Stimulated activated CD4-positive, alpha-beta T cell treated with anti-CD3 and anti-CD28 coated beads, Interleukin-2, amount 100 ng/mL, for 48 hours (primary cell): ENCODE data around the gene MYH15.

Source experiments
- DNase-seq, 2 donors: peaks; one replicate each; pipeline ENCODE4 v3.0.0-alpha.2; 2020

MYH15 gene

DNA sequence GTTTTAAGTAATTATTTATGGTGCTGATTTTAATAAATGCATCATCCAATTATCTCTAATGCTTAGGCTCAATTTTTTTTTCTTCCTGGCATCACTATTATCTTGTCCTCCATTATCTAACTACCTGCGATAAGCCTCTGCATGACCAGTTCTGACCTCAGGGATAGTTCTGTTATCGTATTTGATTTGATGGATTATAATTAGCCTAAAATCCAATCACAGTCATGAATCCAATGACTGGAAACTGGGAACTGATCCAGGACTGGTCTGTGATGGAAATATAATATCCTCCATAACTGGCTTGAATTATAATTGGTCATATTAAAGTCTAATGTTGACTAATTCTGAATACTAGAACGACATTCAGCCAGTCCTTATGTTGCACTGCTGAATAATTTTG is 1.1 kb downstream of the MYH15 start:
- DNase-seq = no peak

DNA sequence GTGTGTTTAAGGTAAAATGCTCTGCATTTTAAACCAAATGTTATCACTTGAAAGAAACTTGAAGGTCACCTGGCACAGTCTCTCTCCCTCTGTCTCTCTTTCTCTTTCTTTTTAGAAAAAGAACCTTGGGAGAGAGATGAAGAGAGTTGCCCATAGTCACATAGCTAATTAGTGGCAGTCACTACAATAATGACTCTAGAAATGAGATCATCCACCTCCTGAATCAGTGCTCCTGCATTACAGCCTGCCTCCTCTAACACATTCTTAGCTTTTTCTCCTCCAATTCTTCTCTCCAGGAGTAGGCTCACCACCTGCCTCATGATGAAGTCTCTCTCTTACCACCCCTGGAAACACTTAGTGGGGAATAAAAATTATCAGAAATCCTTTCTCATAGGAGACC is 2.5 kb downstream of the MYH15 start:
- DNase-seq = no peak

DNA sequence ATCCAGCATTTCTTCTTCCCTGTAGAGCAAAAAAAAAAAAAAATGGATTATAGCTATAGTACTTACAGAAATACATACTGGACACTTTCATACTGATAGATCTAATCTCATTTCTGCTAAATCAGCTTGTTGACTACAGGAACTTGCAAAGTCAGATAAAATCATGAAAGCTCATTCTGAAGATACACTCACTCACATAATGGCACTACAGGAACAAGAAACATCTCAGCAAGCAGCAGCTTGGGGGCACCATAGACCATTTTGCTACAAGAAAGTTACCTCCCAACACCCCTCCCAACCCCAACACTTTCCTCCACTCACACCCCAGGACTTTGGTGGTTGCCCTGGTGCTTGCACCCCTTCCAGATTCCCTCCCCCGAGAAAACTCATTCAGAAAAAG is 4.6 kb downstream of the MYH15 start:
- no peak for DNase-seq

DNA sequence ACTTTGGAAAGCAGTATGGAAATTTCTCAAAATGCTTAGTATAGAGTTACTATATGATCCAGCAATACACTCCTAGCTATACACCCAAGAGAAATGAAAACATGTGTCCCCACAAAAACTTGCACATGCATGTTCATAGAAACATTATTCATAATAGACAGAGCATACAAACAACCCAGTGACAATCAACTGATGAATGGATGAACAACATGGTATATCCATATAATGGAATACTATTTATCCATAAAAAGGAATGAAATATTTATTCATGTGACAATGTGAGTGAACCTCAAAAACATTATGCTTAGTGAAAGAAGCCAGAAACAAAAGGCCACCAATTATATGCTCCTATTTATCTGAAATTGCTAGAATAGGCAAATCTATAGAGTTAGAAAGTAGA is 6.7 kb downstream of the MYH15 start:
- no peak for DNase-seq

DNA sequence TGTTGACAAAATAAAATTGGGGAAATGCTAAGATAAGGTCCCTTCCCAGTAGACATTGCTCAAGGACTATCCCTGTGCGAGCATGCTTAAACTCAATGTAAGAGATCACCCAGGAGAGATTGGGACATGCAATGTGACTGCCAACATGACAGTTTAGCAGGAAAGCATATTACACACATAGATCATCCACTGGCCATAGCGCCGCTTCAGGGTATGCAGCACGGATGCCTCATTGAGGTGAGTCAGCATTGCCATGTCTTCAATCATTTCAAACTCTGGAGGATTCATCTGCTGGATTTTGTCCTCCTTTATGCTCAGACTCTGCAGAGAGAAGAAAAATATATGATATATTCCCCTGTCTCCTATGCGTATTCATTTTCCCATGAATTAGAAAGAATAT is 8.9 kb downstream of the MYH15 start:
- DNase-seq = no peak

DNA sequence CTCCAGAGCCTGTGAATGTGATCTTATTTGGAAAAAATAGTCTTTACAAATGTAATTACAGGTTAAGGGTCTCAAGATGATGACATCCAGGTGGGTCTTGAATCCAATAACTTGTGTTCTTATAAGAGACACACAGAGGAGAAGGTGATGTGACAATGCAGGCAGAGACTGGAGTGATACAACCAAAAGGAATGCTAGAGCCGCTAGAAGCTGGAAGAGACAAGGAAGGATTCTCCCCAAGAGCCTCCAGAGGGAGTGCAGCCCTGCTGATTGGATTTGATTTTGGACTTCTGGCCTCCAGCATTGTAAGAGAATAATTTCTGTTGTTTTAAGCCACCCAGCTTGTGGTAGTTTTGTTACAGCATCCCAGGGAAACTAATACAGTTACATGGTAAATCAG is 9.7 kb downstream of the MYH15 start:
- no peak for DNase-seq

DNA sequence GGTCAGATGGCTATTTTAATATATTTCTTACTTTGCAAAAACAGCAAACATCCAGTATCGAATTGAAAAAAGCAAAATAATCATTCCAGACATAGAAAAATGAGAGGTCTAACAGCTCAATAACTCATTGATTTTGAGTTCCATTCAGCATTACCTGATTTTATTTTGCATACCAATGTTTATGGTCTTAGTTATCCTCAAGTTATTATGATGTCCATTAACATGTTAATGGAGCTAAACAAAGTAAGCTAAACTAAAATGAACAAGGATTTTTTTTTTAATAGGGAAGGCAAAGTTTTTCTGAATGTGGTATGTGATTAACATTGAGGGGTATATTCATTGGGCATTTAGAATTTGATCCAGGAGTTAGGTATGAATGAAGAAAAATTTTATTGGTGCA is 13.1 kb downstream of the MYH15 start:
- DNase-seq = no peak

DNA sequence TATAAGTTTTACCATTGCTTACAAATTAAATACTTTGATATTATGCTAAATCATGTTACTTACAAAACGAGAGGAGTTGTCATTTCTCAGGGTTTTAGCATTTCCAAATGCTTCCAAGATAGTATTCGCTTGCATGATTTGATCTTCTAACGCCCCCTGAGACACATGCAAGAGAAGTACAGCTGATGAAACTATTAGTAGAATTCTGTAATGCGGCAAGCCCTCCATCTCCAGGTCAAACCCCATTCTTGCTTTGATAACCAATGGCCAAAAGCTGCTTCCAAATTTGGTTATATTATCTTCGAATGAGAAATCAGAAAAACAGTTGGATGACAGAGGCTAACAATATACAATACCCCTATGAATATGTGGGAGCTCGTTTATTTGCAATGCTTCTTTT is 14.7 kb downstream of the MYH15 start:
- DNase-seq = no peak

DNA sequence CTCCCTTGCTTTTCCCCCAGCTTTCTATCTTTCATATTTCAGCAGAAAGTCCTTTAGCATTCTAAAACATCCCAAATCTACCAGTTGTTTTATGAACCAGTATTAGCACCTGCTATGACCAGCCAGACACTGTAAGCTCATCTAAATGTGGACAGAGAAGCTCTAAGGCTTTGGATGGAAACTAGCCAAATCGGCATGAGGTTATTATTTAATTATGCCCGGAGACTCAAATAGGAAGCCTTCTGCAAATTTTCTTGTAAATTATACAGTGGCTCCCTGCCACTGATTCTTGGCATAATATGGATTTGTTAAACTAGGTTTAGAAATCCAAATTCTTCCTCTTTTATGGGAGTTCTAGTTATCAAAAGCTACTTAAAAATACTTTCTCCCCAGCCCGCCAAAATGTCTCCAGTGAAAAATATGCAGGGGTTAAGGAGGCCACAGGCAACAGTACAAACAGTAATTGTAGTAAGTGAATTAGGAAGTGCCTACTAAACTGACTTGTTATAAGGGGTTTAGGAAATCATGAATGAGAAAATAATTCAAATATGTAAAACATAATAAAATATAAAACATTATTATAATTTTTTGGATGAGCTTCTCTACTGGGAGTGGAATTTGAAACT is 15.4 kb downstream of the MYH15 start:
- no peak for DNase-seq

DNA sequence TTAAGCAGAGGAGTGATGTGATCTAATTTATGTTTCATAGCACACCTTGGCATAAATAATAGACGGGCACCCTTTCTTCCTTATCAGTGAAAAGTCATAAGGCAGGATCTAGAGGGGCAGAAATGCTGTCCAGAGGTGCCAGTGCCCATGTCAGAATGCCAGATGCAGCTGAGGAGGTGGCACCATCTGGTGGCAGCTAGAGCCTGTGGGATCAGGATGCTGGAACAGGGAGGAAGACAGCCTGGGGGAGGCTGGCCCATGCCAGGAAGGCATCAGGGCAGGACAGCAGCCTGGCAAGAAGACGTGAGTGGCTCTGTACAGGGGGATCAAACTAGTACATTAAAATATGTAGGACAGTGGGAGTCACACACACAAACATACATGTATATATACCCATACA is 16.5 kb downstream of the MYH15 start:
- DNase-seq = no peak

DNA sequence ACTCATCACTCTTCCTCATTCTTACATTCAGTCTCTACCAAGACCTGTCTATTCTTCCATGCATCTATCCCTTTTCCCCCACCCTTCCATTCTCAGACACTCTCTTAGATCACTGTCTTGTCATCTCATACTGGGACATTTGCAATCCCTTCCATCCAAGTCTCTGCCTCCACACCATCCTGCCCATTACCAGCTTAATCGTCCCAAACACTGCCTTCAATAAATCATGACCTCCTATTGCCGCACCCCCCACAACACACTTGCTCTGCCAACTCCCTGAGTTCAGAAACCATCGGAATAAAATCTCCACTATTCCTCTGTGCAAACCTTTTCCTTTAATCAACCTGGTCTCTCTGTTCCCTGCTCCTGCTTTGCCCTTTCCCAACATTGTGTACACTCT is 18.9 kb downstream of the MYH15 start:
- DNase-seq = no peak

DNA sequence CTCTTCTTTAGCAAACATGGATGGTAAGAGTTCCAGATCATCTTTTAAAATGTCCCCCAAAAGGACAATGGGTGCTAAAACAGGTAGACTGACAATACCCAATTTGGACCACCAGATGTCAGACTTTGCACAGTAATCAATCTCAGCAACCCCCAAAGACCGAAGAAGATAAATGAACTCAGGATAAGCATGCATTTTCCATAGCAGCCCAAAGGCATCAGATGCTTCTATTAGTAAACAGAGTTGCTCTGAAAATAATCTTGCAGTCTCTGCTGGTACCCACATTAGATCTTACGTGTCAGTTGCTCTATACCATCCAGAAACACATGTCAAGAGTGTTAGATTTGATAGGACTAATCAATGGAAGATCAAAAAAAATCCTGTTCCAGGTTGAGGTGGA is 20.6 kb downstream of the MYH15 start:
- peak; percentile 17 to 26 for DNase-seq

DNA sequence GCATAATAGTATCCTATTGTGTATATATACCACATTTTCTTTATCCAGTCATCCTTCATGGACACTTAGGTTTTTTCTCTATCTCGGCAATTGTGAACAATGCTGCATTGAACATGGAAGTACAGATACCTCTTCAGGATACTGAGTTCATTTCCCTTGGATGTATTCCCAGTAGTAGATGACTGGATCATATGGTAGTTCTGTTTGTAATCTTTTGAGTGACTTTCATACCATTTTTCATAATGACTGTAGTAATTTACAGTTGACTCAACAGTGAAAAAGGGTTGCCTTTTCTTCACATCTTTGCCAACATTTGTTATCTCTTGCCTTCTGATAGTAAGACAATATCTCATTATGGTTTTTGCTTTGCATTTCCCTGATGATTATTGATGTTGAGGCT is 21.8 kb downstream of the MYH15 start:
- DNase-seq = no peak

DNA sequence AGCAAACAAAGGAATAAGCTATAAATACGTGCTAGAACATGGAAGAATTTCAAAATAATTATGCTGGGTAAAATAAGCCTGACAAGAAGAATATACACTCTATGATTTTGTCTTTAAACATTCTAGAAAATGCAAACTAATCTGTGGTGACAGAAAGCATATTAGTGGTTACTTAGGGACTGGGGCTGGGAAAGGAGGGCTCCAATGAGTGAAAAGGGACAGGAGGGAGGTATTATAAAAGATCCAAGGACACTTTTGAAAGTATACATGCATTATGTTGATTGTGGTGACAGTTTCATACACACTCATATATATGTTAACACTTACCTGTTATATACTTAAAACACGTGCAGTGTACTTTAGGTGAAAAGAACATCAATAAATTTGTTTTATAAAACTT is 23.0 kb downstream of the MYH15 start:
- DNase-seq = no peak

DNA sequence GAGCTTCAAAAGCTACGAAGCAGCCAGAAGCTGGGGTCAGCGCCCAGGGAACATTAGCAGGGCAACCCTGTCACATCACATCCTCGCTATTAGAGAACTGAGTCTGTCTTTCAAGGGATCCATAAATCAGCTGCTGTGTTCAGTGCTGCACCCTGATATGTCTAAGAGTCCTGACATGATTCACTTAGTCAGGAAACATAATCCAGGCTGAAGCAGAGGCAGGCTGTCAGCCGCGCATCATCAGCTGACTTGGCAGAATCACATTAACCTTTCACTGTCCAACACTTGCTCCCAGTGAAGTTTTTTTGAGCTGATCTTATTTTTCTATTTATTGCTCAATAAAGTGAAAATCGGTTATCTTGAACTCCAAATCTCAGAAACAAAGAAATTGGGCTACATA is 23.5 kb downstream of the MYH15 start:
- DNase-seq = no peak

DNA sequence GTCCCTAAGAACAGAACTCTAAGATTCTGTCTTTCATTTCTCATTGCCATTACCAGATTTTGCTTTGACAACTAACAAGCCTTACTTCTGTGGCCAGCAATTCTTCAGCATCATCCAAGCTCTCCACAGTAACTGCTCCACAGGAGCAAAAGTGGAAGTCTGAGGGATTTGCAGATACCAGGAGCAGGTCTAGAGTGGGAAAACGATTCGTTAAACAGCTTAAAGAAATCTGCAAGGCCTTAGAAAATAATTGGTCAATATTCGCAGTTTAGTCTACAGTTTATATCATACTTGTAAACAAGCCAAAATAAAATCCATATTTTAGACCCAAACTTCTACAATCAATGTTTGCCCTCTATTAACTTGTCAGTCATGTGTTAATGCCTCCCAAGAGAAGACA is 24.1 kb downstream of the MYH15 start:
- DNase-seq = no peak

DNA sequence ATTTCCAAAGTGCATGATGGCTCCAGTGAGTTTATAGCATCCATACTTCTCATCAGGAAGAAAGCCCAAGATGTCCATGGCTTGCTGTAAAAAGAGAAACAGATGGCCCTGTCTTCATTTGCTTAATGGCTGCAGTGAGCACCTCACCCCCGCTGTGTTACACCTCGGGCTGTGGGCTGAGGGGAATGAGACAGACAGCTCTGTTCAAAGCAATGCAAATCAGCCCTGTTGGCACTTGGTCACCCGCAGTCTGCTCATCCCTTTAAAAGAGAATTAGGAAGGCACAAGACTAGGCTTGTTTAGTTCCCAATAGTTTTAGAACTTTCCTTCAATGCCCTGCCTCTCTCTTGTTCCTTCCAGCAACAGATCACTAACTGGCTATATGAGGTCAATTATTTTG is 25.2 kb downstream of the MYH15 start:
- no peak for DNase-seq

DNA sequence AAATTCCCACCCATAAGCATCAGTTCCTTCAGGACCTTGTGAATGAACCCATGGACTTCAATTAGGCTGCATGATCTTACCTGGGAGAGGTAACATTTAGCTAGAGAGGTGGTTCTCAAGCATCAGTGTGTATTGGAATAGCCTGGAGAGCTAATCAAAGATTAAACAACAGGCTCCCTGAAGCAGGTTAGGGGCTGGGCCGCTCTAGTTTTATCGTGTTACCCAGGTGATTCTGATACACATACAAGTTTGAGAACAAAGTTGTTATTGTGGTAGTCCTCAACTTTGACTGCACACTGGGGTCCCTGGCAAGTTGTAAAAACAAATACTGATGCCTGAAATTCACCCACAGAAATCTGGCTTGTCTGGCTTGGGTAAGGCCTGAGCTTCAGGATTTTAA is 31.2 kb downstream of the MYH15 start:
- no peak for DNase-seq

DNA sequence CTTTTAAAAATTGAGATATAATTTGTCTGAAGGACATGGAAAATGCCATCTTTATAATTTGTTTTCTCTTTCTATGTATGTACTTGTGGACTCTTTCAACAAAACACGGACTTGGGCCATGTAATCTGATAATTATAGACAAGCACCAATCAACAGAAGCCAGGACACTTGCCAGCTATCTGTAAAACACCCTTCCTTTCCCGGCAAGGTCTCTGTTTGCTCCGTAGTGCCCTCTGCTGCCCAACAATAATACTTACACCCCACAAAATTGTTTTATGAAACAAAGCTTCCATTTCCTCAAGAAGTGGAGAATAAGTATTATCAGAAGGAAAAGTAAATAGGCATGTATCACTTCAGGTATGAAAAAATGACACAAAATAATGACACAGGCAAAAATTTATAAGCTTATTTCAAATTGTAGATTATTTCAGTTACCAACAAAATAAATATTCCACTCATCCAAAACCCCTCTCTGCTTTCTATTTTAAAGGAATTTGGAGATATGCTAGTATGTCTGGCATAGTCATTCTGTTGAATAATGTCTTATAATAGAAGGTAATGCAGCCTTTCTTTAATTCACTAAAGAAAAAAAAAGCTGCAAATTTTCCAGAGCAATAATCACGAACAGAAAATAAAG is 32.8 kb downstream of the MYH15 start:
- peak; percentile 60 for DNase-seq

DNA sequence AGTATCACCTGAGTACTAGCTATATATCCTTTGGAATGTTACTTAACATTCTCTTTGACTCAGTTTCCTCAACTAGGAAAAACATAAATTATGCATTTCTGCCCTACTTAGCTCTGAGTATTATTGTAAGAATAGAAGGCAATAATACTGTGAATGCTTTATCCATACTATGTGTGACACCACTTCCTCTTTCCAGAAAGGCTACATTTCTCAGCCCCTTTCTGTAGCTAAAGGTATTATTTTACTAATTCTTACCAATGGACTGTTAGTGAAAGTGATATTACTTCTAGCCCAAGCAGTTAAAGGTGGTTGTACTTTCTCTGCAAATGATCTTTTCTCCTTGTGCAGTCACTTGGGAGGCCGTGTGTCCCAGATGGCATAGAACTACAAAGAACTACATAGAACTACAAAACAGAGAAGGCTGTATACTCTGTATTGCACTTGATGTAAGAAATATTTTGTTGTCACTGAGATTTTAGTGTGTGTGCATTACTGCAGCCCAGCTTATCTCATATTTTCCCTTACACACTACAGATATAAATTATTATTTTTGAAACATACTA is 35.1 kb downstream of the MYH15 start:
- DNase-seq = no peak

DNA sequence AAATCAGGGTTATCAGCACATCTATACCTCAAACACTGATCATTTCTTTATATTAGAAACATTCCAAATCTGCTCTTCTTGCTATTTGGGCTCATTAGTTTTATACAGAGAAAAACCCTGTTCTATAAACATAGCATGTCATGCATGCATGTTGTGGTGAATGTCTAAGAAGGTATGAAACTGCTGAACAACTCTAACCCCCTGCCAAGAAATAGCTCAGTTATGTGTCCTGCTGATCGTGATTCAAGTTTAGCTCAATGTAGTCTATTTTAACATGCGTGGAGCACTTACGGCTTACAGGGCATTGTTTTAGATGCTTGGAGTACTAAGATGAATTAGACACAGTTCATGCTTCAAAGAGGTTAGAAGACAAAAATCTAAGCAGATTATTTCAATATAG is 35.8 kb downstream of the MYH15 start:
- DNase-seq = no peak

DNA sequence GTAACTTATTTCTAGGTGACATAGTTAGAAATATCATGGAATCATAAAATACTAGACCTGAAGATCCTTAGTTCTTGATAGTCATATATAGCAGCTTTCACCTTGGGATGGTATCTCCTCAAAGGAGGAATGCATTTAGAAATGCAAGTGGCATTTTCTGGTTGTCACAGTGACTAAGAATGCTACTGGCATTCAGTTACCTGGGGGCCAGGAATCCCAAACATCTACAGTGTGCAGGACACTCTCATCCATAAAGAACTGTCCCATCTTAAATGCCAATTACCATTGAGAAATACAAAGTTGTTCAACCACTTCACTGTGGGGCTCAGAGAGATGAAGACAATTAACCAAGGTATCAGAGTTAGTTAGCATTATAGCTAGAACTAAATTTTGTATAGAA is 36.7 kb downstream of the MYH15 start:
- no peak for DNase-seq

DNA sequence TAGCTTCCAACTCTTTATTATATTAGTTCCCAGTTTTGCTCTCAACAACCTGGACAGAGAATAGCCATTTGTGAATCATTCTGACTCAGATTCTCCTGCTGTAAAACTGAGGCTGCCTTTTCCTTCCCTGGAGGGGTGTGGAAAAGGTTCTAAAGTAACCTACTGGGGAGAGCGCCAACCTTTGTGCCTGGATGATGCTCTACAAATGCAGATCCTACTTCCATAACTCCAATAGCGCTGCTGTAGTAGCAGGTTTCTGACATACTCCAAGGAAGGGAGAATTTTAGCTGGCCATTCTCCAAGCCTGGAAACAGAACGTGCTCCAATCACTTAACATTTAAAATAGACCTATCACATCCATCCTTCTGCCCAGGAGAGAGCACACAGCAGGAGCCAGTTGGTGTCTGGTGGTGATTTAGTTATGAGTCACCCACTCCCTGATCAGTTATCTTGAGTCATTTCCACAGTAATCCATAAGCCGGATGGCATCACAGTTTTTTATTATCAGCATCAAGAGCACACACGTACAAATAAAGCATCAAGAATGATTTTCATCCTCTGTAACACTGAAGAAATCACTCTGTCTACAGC is 38.3 kb downstream of the MYH15 start:
- no peak for DNase-seq

DNA sequence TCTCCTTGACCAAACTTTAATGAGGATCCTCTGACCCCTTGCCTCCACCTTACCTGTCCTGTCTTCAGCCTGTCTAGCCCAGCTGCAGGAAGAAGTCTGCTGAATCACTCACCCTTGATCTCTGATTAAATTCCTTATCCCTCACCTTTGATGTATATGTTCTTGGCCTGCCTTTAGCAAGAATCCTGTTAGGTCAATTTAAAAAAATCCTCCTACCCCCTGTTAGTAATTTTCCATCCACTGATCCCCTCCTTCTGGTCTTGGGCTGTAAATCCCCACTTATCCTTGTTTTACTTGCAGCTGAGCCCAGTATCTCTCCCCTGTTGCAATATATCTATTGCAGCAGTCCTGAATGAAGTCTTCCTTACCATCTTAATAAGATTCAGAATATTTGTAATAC is 39.0 kb downstream of the MYH15 start:
- DNase-seq = no peak

DNA sequence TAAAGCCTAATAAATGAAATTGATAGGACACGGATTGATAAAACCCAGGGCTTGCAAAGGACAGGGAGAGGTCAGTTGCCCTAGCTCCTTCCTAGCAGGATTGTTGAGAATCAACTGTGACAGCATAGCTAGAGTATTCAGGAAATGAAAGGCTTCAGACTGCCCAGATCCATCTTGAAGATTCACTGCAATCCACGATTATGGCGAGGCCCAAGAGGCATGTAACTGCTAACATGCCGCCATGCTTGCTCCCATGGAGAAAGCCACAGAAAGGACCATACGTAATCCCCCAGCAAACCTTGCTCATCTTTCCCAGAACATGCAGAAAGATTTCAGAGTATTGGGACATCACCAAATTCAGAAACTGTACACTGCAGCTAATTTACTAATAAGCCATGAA is 41.3 kb downstream of the MYH15 start:
- DNase-seq = no peak
